ENCODE data around the gene TUBB4A. TPM values are rescaled to one million over a fixed set of nuclear protein-coding genes. Genes with fewer than 3 reads are reported as not detected.

Gene TUBB4A
- total RNA-seq, 4 donors from 2014 or later, result 1.7 to 2.5 (median 2.0) TPM

DNA sequence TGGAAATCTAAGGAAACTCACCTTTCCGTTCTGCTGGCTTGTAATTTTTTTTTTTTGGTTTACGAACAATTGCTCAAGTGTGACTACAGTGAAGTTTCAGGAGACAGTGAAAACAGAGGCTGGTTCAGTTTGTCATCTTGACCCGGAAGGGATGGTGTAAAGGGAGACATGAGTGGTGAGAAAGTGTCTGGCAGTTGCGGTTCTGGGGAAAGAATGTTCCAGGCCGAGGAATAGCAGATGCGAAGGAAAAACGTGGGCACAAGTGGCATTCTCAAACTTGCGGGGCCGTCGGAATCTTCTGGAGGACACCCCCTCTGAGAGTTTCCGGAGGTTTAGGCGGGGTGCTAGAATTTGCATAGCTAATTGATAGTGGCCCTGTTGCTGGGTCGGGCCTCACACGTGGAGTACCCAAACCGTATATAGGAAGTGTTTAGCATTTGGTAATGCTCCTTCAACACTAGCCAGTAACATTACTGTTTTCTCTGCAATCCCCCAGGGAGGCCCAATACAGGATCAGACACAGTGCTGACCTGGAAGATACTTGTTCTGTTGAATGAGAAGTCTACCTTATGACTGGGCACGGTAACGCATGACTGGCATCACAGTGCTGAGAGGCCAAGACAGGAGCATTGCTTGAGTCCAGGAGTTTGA, 25.9 kb upstream of the TUBB4A start:
- no peaks in the 10 kb centered on the region for H3K36me3 ChIP-seq
- H3K4me3 ChIP-seq, result no peak overlapping the region
- in situ Hi-C loops (cut with MboI; ENCODE audit: low sequenced_read_pairs in 4 of 4) (loop anchor here in 1 of 4 donors (10.0 kb wide), 1 partner anchor 97 kb away; no protein-coding TSS in a partner anchor), intact Hi-C loops (cut with DNase I; ENCODE audit: low total_unique reads) (no loop called here)
- DNase-seq (no peak), ATAC-seq (no peak)
- H3K27ac ChIP-seq, result no peak overlapping the region
- H3K9me3 ChIP-seq, result no peaks in the 10 kb centered on the region
- peaks cover 25 to 29% of the 10 kb centered on the region in 2 donors for H3K4me1 ChIP-seq
- TF ChIP-seq, protein P1, sequence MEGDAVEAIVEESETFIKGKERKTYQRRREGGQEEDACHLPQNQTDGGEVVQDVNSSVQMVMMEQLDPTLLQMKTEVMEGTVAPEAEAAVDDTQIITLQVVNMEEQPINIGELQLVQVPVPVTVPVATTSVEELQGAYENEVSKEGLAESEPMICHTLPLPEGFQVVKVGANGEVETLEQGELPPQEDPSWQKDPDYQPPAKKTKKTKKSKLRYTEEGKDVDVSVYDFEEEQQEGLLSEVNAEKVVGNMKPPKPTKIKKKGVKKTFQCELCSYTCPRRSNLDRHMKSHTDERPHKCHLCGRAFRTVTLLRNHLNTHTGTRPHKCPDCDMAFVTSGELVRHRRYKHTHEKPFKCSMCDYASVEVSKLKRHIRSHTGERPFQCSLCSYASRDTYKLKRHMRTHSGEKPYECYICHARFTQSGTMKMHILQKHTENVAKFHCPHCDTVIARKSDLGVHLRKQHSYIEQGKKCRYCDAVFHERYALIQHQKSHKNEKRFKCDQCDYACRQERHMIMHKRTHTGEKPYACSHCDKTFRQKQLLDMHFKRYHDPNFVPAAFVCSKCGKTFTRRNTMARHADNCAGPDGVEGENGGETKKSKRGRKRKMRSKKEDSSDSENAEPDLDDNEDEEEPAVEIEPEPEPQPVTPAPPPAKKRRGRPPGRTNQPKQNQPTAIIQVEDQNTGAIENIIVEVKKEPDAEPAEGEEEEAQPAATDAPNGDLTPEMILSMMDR (IDR thresholded peaks at IDR 0.05 in 4 of 5, conservative IDR thresholded peaks at IDR 0.05 in 1 of 5), result no peak
- no peak for TF ChIP-seq POLR2A (IDR thresholded peaks at IDR 0.05)
- H3K27me3 ChIP-seq, result peaks cover 8 to 18% (median 10%) of the 10 kb centered on the region in 3 donors

DNA sequence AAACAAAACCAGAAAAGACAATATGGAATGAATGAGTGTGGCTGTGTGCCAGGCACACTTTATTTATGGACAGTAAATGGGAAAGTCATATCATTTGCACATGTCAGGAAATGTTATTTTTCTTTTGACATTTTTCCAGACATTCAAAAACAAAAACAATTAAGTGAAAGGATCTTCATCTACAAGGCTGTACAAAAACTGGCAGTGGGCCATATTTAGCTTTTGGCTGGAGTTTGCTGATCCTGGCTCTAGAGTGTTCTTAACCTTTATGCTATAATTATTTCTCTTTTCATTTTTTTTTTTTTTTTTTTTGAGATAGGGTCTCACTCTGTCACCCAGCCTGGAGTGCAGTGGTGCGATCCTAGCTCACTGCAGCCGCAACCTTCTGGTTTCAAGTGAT, 22.2 kb upstream of the TUBB4A start:
- peaks cover 5 to 11% of the 10 kb centered on the region in 2 donors for H3K4me1 ChIP-seq
- H3K36me3 ChIP-seq, result no peaks in the 10 kb centered on the region
- H3K4me3 ChIP-seq, result no peak overlapping the region
- intact Hi-C loops (cut with DNase I; ENCODE audit: low total_unique reads) (no loop called here), in situ Hi-C loops (cut with MboI; ENCODE audit: low sequenced_read_pairs in 4 of 4) (loop anchor here (10.0 to 25.0 kb wide), 3 partner anchors 100 to 338 kb away; partner anchors contain the start of genes GPR108 (in 1 of the 4) and TRIP10 (in 1 of the 4))
- ATAC-seq, result no peak
- TF ChIP-seq, protein P1 (IDR thresholded peaks at IDR 0.05 in 4 of 5, conservative IDR thresholded peaks at IDR 0.05 in 1 of 5), result no peak
- no peak for TF ChIP-seq POLR2A (IDR thresholded peaks at IDR 0.05)
- DNase-seq, result no peak
- no peak overlapping the region for H3K27ac ChIP-seq
- H3K9me3 ChIP-seq, result no peaks in the 10 kb centered on the region
- H3K27me3 ChIP-seq, result no peaks in the 10 kb centered on the region

DNA sequence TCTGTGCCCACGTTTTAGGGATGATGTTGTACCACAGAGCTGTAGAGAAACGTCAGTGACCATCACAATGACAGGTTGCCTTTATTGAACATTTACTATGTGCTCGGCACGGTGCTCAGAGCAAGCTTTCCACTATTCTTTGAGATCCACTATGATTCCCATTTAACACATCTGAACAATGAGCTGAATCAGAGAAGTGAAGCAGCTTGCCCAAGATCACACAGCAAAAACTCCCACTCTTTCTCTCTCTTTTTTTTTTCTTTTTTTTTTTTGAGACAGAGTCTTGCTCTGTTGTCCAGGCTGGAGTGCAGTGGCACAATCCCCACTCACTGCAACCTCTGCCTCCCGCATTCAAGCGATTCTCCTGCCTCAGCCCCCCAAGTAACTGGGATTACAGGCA, 20.6 kb upstream of the TUBB4A start:
- no peaks in the 10 kb centered on the region for H3K4me1 ChIP-seq
- no peaks in the 10 kb centered on the region for H3K36me3 ChIP-seq
- ATAC-seq (no peak), DNase-seq (no peak)
- H3K27me3 ChIP-seq, result no peaks in the 10 kb centered on the region
- TF ChIP-seq, protein P1 (IDR thresholded peaks at IDR 0.05 in 4 of 5, conservative IDR thresholded peaks at IDR 0.05 in 1 of 5), result no peak
- no peak for TF ChIP-seq POLR2A (IDR thresholded peaks at IDR 0.05)
- in situ Hi-C loops (cut with MboI; ENCODE audit: low sequenced_read_pairs in 4 of 4), result loop anchor here (10.0 to 25.0 kb wide), 3 partner anchors 102 to 340 kb away; partner anchors contain the start of genes GPR108 (in 1 of the 4) and TRIP10 (in 1 of the 4)
- intact Hi-C loops (cut with DNase I; ENCODE audit: low total_unique reads), result no loop called here
- H3K27ac ChIP-seq, result no peak overlapping the region
- H3K4me3 ChIP-seq, result no peak overlapping the region
- no peaks in the 10 kb centered on the region for H3K9me3 ChIP-seq

DNA sequence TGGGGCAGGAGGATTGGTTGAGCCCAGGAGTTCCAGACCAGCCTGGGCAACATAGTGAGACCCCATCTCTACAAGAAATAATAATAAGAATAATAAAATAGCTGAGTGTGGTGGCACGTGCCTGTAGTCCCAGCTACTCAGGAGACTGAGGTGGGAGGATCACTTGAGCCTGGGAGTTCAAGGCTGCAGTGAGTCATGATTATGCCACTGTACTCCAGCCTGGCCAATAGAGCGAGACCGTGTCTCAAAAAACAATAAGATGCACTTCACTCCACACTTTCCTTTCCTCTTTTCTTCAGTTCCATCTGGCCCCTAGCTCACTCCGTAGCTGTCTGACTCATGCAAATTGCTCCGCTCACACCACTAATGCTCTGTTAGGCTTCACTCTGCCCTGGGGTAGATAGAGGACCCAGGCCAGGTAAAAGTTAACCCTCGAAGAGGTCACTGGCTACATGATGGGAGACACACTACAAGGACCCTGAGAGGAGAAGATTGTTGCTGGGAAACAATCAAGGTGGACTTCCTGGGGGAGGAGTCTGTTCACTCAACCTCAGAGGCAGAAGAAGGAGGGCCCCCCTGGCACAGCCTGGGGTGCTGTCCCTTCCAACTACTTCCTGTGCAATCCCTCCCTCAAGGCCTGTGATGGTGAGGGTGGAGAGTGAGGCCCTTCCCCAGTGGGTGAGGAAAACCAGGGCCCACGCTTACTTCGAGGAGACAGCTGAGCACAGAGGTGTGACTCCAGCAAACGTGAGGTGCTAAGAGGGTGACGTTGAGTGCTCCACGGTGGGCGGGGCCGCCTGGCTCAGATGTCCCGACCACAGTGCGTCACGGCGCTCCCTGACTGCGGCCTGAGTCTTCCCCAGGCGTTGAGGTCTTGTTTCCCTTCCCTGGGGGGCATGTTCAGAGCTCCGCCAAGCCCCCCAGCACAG, 19.9 kb upstream of the TUBB4A start:
- no peaks in the 10 kb centered on the region for H3K36me3 ChIP-seq
- H3K27me3 ChIP-seq, result no peaks in the 10 kb centered on the region
- TF ChIP-seq, protein P1 (IDR thresholded peaks at IDR 0.05 in 4 of 5, conservative IDR thresholded peaks at IDR 0.05 in 1 of 5), result no peak
- TF ChIP-seq POLR2A (IDR thresholded peaks at IDR 0.05), result no peak
- DNase-seq, result no peak
- H3K27ac ChIP-seq, result no peak overlapping the region
- no peak overlapping the region for H3K4me3 ChIP-seq
- intact Hi-C loops (cut with DNase I; ENCODE audit: low total_unique reads), result no loop called here
- H3K4me1 ChIP-seq, result peaks cover 0 to under 1% of the 10 kb centered on the region in 2 donors
- no peaks in the 10 kb centered on the region for H3K9me3 ChIP-seq
- in situ Hi-C loops (cut with MboI; ENCODE audit: low sequenced_read_pairs in 4 of 4), result loop anchor here (10.0 to 25.0 kb wide), 3 partner anchors 103 to 340 kb away; partner anchors contain the start of genes GPR108 (in 1 of the 4) and TRIP10 (in 1 of the 4)
- no peak for ATAC-seq

Data from gastrocnemius medialis (tissue), 4 donors.